SH-SY5Y (cell line): ENCODE results near the gene CACNA1I.

Experiments used
- GATA2 ChIP-seq: IDR thresholded peaks from 2 replicates; pipeline ENCODE4 v1.6.1; 2011; ENCODE audit warnings: mild to moderate bottlenecking, low read depth, low read length
- GATA3 ChIP-seq: IDR thresholded peaks from 2 replicates; pipeline ENCODE4 v1.6.1; 2011; ENCODE audit warnings: low read depth, mild to moderate bottlenecking, low read length, moderate library complexity

CACNA1I gene

GRCh38 chr22:39690881-39691605, 120.5 kb downstream of the CACNA1I start:
- TF ChIP-seq GATA3 = no peak
- TF ChIP-seq GATA2 = no peak

- TF ChIP-seq GATA2 = no peak
- no peak for TF ChIP-seq GATA3
Observed at GRCh38 chr22:39693943-39694500, 123.5 kb downstream of the CACNA1I start.

- no peak for TF ChIP-seq GATA2
- TF ChIP-seq GATA3 = no peak
Observed at GRCh38 chr22:39697790-39698430, 127.4 kb downstream of the CACNA1I start.

GRCh38 chr22:39699631-39700360, 129.2 kb downstream of the CACNA1I start:
- TF ChIP-seq GATA3 (no peak), GATA2 (no peak)

- no peak for TF ChIP-seq GATA2
- TF ChIP-seq GATA3 = no peak
Observed at GRCh38 chr22:39700565-39700964, 130.0 kb downstream of the CACNA1I start.

GRCh38 chr22:39703091-39703490, 132.5 kb downstream of the CACNA1I start:
- no peak for TF ChIP-seq GATA3
- TF ChIP-seq GATA2 = no peak

- TF ChIP-seq GATA3 (no peak), GATA2 (no peak)
Observed at GRCh38 chr22:39703928-39704639, 133.5 kb downstream of the CACNA1I start.

- TF ChIP-seq GATA2 = no peak
- TF ChIP-seq GATA3 = no peak
Observed at GRCh38 chr22:39705386-39705785, 134.8 kb downstream of the CACNA1I start.

- TF ChIP-seq GATA2 (no peak), GATA3 (no peak)
Observed at GRCh38 chr22:39706376-39707140, 136.0 kb downstream of the CACNA1I start.

GRCh38 chr22:39707351-39707750, 136.8 kb downstream of the CACNA1I start:
- TF ChIP-seq GATA3 = no peak
- no peak for TF ChIP-seq GATA2

GRCh38 chr22:39707816-39708215, 137.3 kb downstream of the CACNA1I start:
- TF ChIP-seq GATA2 (no peak), GATA3 (no peak)

GRCh38 chr22:39710380-39711150, 140.0 kb downstream of the CACNA1I start:
- TF ChIP-seq GATA3 (no peak), GATA2 (no peak)
